Activated CD4-positive, alpha-beta T cell treated with anti-CD3 and anti-CD28 coated beads, Interleukin-2, amount 10 ng/mL, durations not matched to agents 7 days and 5 days (primary cell): Measurements from ENCODE around the gene ASTN2. TPM values are rescaled to one million over a fixed set of nuclear protein-coding genes. Genes with fewer than 3 reads are reported as not detected.

Source experiments
- CTCF ChIA-PET: fragments of 350-600 bp; sonication (Branson Sonifier 250); formaldehyde crosslinking; loops from one replicate; lab custom pipeline; 2021; ENCODE audit warnings: antibody characterized with exemption; lab: Charles Lee
- POLR2A ChIA-PET: fragments of 350-600 bp; sonication (Branson Sonifier 250); formaldehyde crosslinking; loops from one replicate; lab custom pipeline; 2021; ENCODE audit warnings: antibody characterized with exemption; lab: Charles Lee
- DNase-seq: peaks from one replicate; pipeline ENCODE4 v3.0.0-alpha.2; 2020
- H3K27ac Mint-ChIP-seq: one replicate; pipeline ENCODE4 v1.8.0; 2021; ENCODE audit warnings: mild to moderate bottlenecking, moderate library complexity, mixed read lengths
- H3K27me3 Mint-ChIP-seq: one replicate; pipeline ENCODE4 v1.8.0; 2021; ENCODE audit warnings: mixed read lengths
- H3K36me3 Mint-ChIP-seq: one replicate; pipeline ENCODE4 v1.8.0; 2021; ENCODE audit warnings: low read depth, mixed read lengths
- H3K4me1 Mint-ChIP-seq: one replicate; pipeline ENCODE4 v1.8.0; 2021; ENCODE audit warnings: mixed read lengths
- H3K4me3 Mint-ChIP-seq: one replicate; pipeline ENCODE4 v1.8.0; 2021; ENCODE audit warnings: mild to moderate bottlenecking, moderate library complexity, mixed read lengths
- H3K9me3 Mint-ChIP-seq: one replicate; pipeline ENCODE4 v1.8.0; 2021; ENCODE audit warnings: mixed read lengths
- total RNA-seq, 2 experiments: library from RNA; stranded (reverse); gene quantifications; one replicate each; pipeline ENCODE4 v1.2.3, GENCODE V29; 2021

Gene ASTN2
- total RNA-seq, 2 experiments from 2014 or later: 3.2 to 4.1 TPM

DNA sequence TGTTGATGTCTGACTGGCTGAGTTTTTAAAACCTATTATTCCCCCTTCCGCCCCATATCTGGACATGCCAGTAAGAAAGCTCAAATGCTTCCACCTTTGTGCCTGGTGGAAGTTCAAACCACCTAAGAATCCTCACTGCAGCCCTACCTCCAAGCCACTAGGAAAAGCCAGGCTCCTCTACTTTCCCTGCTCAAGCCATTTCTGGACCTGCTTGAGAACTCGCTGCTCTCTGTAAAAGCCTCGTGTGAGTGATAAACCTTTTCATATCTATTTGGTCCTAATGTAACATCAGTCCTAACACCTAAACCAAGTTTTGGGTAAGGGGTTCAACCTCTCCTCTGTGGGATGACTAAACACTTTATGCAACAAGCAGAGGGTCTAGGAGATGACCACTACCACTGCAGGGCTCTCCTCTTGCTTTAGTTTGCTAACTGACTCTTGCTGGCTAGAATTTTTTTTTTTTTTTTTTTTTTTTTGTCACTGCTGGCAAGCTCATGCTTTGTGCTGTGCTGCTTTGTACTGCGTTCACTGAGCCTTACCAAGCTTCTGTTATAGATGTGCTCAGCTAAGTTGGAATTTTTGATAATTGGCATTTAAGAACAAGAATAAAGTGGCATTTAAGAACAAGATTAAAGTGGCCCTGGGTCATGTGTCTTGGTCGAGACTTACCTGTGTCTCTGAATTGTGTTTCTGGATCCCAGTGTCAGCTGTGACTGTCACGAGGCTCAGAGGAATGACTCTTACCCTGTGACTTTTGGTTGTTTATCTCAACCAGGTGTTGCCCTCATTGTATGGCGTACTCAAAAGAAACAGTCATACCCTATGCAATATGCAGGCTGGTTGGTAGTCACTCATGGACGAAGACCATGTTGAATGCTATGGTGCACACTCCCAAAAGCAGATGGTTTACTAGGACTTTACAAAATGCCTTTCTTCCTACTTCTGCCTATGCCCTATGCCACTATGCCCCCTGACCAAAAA lies 708.3 kb downstream of the ASTN2 start:
- Mint-ChIP-seq H3K27ac (no peak overlapping the region), H3K9me3 (peaks cover 4% of the 10 kb centered on the region), H3K27me3 (no peaks in the 10 kb centered on the region), H3K4me1 (peaks cover 10% of the 10 kb centered on the region), H3K36me3 (peaks cover 10% of the 10 kb centered on the region), H3K4me3 (no peak overlapping the region)
- CTCF ChIA-PET: interaction anchor here (0.6 kb wide), 1 partner anchor 9 kb away, joined by 3 read pairs; no protein-coding TSS in a partner anchor
- POLR2A ChIA-PET: no interaction called here
- no peak for DNase-seq

DNA sequence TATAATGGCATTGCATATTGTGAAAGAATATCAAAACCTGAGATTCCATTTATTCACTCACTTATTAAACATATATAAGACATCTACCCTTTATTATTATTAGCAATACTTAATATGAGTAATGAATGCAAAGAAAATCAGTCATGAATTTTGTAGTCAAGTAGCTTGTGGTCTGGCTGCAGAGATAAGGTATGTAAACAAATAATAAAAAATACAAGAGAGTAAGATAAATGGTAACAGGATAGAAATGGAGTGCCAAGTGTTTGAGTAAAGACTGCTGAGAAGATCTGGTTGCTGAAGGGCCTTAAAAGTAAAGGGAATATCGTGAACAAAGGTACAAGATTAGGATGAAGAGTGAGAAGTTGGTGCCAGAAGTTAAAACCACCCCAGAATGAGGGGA lies 709.3 kb downstream of the ASTN2 start:
- peaks cover 21% of the 10 kb centered on the region for H3K36me3 Mint-ChIP-seq
- DNase-seq: no peak
- peaks cover 12% of the 10 kb centered on the region for H3K9me3 Mint-ChIP-seq
- H3K4me3 Mint-ChIP-seq: no peak overlapping the region
- H3K4me1 Mint-ChIP-seq: peaks cover 20% of the 10 kb centered on the region
- H3K27me3 Mint-ChIP-seq: no peaks in the 10 kb centered on the region
- POLR2A ChIA-PET: no interaction called here
- CTCF ChIA-PET: no interaction called here
- no peak overlapping the region for H3K27ac Mint-ChIP-seq

DNA sequence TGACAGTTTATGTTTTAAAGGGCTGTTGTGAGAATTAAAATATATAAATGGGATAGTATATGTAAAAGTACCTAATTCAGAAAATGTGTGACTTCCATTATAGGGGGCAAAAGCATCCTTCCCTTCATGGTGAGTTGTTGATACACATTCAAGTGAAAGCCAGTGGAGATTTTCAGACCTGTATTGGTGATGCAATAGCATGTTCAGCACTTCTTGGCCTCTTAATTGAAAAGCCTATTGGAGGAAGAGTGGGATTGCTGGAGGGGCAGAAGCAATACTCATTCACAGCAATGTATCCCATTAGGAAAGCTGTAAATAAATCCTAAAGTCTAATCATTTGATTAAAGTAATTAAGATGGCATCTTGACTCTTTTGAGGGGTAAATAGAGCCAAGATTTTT lies 710.4 kb downstream of the ASTN2 start:
- Mint-ChIP-seq H3K4me1 (peaks cover 24% of the 10 kb centered on the region), H3K9me3 (peaks cover 16% of the 10 kb centered on the region), H3K36me3 (peaks cover 31% of the 10 kb centered on the region), H3K4me3 (no peak overlapping the region), H3K27ac (no peak overlapping the region), H3K27me3 (no peaks in the 10 kb centered on the region)
- ChIA-PET CTCF (interaction anchor here (0.6 kb wide), 1 partner anchor 1918 kb away, joined by 3 read pairs; no protein-coding TSS in a partner anchor), POLR2A (no interaction called here)
- no peak for DNase-seq

DNA sequence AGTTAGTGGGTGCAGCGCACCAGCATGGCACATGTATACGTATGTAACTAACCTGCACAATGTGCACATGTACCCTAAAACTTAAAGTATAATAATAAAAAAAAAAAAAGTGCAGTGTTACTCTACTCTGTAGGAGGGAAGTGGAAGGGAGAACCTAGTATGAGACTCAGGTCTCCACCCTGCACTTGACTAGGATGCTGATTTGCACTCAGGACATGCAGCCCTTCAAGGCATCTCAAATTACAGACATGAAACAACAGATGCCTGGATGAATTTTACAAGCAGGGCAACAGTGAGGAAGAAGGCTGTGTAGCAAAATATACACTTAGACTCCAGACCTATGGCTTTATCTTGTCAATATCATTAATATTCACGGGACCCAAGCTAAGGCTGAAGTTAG lies 711.2 kb downstream of the ASTN2 start:
- Mint-ChIP-seq H3K36me3 (peaks cover 40% of the 10 kb centered on the region), H3K4me1 (peaks cover 24% of the 10 kb centered on the region), H3K9me3 (peaks cover 16% of the 10 kb centered on the region), H3K27me3 (no peaks in the 10 kb centered on the region), H3K4me3 (no peak overlapping the region), H3K27ac (no peak overlapping the region)
- POLR2A ChIA-PET: no interaction called here
- CTCF ChIA-PET: interaction anchor here (0.6 kb wide), 1 partner anchor 1917 kb away, joined by 3 read pairs; no protein-coding TSS in a partner anchor
- DNase-seq: no peak

DNA sequence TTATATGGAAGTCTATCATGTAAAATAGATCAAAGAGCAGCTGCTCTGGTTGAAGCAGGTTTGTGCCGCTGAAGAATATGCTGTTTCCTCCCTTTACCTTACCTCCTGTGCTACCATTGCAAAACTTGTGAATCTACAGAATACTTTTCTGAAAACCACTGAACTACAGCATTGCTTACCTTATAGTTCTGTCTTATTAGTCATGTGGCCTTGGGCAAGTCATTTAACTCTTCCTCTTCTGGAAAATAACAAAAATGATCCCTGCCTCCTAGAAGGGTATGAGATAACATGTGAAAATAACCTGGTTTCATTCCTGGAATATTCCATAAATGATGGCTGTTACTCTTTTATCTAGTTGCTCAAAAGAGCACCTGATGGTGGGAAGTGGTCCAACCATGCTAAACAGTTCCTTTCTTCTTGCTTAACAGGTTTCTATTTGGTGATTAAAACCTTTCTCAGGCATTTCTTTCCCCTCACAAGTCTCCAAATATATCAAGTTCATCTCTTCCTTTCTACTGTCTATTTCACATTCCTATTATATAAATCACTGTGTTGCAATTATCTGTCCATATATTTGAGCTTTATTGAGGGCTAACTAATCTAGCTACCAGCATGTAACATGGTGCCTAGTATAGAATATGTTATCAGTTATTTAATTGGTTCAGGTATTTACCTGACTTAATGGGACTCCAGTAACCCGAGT lies 712.8 kb downstream of the ASTN2 start:
- Mint-ChIP-seq H3K9me3 (peaks cover 18% of the 10 kb centered on the region), H3K36me3 (peaks cover 55% of the 10 kb centered on the region), H3K4me3 (no peak overlapping the region), H3K27ac (peak overlapping the region; percentile 80), H3K27me3 (no peaks in the 10 kb centered on the region), H3K4me1 (peaks cover 25% of the 10 kb centered on the region)
- POLR2A ChIA-PET: no interaction called here
- CTCF ChIA-PET: no interaction called here
- DNase-seq: no peak

DNA sequence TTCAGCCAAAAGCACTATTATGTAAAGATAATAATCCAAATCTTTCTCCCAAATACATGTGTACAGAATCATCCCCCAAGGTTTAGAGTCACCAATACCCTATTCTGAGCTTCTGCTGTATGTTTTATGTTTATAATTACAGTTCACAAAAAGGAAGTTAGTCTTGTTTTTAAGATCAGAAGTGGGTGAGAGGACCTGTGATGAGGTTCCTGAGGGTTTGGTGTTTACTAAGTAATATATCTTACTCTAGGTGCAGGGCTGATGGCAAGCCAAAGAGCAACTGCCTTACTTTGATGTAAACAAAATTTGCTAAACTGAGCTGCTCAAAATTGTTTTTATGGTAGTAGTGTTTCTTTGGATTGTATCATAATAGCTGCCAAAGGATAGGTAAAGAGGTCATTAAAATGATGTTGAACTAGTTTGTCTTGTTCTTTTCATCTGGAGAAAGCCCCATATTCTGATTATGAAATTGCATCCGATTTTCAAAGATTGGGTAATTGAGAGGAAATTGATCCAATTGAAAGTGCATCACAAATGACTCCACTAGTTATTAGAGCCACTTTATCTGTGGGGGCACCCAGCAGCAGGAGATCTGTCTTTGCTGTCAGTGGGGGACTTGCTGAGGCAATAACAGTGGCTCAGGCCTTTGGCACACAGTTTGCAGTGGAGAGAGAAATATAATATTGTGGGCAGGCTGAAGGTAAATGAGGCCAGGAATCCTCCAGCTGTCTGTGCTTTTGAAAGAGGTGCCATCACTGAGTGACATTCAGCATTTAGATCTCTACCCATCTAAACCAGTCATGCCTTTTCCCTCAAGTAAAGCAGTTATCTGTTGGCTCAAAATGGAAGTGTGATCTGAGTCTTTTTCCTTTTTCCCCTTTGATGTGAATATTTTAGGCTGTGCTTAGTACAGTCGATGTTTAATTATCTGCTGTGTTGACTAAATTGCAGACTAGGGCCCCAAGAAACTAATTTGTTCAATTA lies 713.7 kb downstream of the ASTN2 start:
- DNase-seq: no peak
- Mint-ChIP-seq H3K9me3 (peaks cover 18% of the 10 kb centered on the region), H3K4me1 (peaks cover 25% of the 10 kb centered on the region), H3K4me3 (no peak overlapping the region), H3K27ac (peak overlapping the region; percentile 82), H3K36me3 (peaks cover 61% of the 10 kb centered on the region), H3K27me3 (no peaks in the 10 kb centered on the region)
- CTCF ChIA-PET: no interaction called here
- POLR2A ChIA-PET: interaction anchor here (0.6 kb wide), 1 partner anchor 1002 kb away, joined by 3 read pairs; no protein-coding TSS in a partner anchor

DNA sequence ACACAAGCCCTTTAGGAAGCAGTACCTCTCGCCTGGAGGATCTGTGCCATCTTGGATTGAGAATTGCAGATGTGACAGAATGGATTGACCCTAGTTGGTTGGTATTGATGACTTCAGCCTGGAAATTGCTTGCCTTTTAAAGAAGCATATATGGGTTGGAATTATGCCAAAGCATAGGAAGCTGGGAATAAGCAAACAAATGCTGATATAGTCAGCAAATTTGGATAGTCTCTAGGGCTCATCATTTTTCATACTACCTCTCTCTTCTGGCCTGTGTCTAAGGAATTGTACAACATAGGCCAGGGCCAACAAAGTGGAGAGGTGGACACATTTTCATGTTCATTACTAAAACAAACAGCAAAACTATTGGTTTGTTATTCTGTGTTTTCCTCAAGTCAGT lies 714.6 kb downstream of the ASTN2 start:
- Mint-ChIP-seq H3K9me3 (peaks cover 18% of the 10 kb centered on the region), H3K27me3 (no peaks in the 10 kb centered on the region), H3K4me3 (no peak overlapping the region), H3K27ac (no peak overlapping the region), H3K36me3 (peaks cover 69% of the 10 kb centered on the region), H3K4me1 (peaks cover 25% of the 10 kb centered on the region)
- DNase-seq: no peak
- POLR2A ChIA-PET: no interaction called here
- CTCF ChIA-PET: no interaction called here

DNA sequence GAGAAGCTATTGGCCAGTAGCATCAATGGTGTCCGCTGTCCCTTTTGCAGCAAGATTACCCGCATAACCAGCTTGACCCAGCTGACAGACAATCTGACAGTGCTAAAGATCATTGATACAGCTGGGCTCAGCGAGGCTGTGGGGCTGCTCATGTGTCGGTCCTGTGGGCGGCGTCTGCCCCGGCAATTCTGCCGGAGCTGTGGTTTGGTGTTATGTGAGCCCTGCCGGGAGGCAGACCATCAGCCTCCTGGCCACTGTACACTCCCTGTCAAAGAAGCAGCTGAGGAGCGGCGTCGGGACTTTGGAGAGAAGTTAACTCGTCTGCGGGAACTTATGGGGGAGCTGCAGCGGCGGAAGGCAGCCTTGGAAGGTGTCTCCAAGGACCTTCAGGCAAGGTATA lies 717.0 kb downstream of the ASTN2 start:
- H3K36me3 Mint-ChIP-seq: peaks cover 76% of the 10 kb centered on the region
- no peak overlapping the region for H3K4me3 Mint-ChIP-seq
- POLR2A ChIA-PET: no interaction called here
- H3K4me1 Mint-ChIP-seq: peaks cover 30% of the 10 kb centered on the region
- CTCF ChIA-PET: interaction anchor here (1.0 to 1.9 kb wide), 2 partner anchors 8 to 11 kb away, joined by 3 to 5 read pairs; no protein-coding TSS in a partner anchor
- no peak overlapping the region for H3K27ac Mint-ChIP-seq
- H3K9me3 Mint-ChIP-seq: peaks cover 18% of the 10 kb centered on the region
- DNase-seq: no peak
- H3K27me3 Mint-ChIP-seq: no peaks in the 10 kb centered on the region

DNA sequence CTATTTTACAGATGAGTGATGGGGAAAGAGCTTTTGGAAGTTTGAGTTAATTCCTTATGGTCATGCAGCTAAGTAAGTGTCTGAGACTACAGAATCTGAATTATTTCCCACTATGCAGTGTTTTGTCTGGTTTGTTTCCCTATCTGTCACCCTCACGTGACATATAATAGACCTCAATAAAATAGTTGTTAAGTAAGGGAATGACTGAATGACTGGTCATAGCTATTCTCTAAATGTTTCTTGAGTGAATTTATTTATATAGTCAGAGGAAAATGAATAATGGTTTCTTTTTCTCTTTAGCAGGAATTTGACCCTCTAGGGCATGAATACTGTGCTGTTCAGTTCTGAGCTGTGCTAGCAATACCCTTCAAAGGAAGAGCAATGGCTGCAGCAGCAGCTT lies 717.5 kb downstream of the ASTN2 start:
- CTCF ChIA-PET: interaction anchor here (1.0 kb wide), 1 partner anchor 11 kb away, joined by 3 read pairs; no protein-coding TSS in a partner anchor

DNA sequence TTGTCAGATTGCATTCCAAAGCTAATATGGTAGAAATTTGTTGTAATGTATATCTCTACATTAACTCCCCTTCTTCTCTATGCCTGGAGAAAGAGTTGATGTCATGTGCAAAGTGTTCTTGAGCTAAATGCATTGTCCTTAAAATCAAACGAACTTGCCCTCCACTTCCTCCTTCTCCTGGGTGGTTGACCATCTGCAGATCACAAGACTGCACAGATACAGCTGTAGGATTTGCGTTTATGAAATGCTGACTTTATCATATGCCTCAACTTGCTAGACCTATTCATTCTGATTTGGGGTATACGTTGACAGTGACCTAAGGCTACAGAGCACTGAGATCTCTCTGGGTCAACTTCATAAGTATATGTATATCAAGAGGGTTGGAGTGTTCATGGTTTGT lies 719.4 kb downstream of the ASTN2 start:
- POLR2A ChIA-PET: no interaction called here
- H3K4me1 Mint-ChIP-seq: peaks cover 28% of the 10 kb centered on the region
- H3K36me3 Mint-ChIP-seq: peaks cover 55% of the 10 kb centered on the region
- H3K4me3 Mint-ChIP-seq: no peak overlapping the region
- CTCF ChIA-PET: no interaction called here
- no peak overlapping the region for H3K27ac Mint-ChIP-seq
- H3K9me3 Mint-ChIP-seq: peaks cover 6% of the 10 kb centered on the region
- H3K27me3 Mint-ChIP-seq: no peaks in the 10 kb centered on the region
- DNase-seq: no peak

More for the DNA sequence above, 717.5 kb downstream of the ASTN2 start:
- Mint-ChIP-seq H3K4me1 (peaks cover 33% of the 10 kb centered on the region), H3K4me3 (no peak overlapping the region), H3K9me3 (peaks cover 18% of the 10 kb centered on the region), H3K27ac (no peak overlapping the region), H3K36me3 (peaks cover 71% of the 10 kb centered on the region), H3K27me3 (no peaks in the 10 kb centered on the region)
- POLR2A ChIA-PET: no interaction called here
- DNase-seq: no peak

DNA sequence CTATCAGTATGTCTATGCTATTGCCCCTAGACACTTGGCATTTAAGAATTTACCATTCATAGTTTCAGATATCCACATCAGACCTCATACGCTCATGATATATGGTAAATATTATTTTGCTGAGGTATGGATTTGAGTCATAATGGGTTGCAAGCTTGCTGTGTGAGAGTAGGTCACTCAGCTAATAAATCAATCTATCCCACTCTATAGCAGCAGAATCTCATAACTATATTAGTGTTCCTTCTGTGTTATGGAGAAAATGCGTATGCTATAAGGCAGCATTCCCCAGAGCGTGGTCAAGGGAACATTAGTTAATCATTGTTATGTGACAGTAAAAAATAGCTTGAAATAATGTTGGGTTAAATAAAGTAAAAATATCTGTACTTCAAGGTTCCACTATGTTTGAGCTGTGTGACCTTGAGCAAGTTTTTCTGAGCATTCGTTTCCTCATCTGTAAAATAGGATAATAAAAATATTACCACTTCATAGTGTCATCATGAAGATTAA lies 720.0 kb downstream of the ASTN2 start:
- Mint-ChIP-seq H3K4me3 (no peak overlapping the region), H3K9me3 (peaks cover 4% of the 10 kb centered on the region), H3K4me1 (peaks cover 27% of the 10 kb centered on the region)

DNA sequence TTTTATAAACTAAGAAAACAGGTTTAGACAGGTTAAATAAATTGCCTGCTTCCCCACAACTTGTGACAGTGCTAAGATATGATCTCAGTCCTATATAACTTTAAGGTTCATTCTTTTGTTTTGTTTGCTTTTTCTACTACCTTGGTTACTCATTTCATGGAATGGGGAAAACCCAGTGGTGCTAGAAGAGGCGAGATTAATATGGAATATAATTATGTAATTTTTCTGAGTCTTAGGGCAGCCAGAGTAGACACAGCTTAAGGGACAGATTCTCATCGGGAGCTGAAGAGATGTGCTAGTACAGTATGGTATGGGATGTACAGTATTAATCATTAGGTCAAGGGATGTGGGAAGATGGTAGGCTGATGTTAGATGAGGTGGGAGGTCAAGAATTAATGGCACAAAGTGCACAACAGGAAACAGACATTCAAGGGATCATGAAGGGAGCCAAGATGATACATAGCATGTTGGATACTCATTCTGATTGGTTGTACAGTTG lies 721.6 kb downstream of the ASTN2 start:
- Mint-ChIP-seq H3K36me3 (peaks cover 34% of the 10 kb centered on the region), H3K4me1 (peaks cover 41% of the 10 kb centered on the region), H3K4me3 (no peak overlapping the region), H3K27me3 (no peaks in the 10 kb centered on the region), H3K9me3 (peaks cover 2% of the 10 kb centered on the region), H3K27ac (no peak overlapping the region)
- ChIA-PET POLR2A (no interaction called here), CTCF (no interaction called here)
- DNase-seq: no peak

More for the DNA sequence above, 720.0 kb downstream of the ASTN2 start:
- peaks cover 49% of the 10 kb centered on the region for H3K36me3 Mint-ChIP-seq
- no peak for DNase-seq
- H3K27me3 Mint-ChIP-seq: no peaks in the 10 kb centered on the region
- ChIA-PET CTCF (no interaction called here), POLR2A (no interaction called here)
- H3K27ac Mint-ChIP-seq: no peak overlapping the region
